ENCODE data around the gene FFAR3.

DNA sequence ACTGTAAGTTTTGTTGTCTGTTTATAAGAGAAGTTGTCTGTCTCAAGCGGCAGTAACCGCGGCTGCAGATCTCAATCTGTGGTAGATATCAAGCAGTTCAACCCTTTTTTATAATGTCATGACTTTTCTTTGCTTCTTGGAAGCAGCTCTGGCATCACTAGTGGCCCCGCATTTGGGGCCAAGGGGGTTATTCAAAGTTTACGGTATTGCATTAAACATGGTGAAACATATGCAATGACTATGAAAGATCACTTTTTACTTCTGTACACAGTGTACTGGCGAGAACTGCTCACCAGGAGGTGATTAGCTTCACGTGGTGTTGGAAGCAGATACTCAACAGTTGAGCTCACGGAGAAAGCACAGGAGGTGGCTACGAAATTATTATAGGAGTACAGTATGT lies 4.6 kb upstream of the FFAR3 start:
- TF ChIP-seq POLR2A (IDR thresholded peaks at IDR 0.05), result no peak
- TF ChIP-seq, protein P1, sequence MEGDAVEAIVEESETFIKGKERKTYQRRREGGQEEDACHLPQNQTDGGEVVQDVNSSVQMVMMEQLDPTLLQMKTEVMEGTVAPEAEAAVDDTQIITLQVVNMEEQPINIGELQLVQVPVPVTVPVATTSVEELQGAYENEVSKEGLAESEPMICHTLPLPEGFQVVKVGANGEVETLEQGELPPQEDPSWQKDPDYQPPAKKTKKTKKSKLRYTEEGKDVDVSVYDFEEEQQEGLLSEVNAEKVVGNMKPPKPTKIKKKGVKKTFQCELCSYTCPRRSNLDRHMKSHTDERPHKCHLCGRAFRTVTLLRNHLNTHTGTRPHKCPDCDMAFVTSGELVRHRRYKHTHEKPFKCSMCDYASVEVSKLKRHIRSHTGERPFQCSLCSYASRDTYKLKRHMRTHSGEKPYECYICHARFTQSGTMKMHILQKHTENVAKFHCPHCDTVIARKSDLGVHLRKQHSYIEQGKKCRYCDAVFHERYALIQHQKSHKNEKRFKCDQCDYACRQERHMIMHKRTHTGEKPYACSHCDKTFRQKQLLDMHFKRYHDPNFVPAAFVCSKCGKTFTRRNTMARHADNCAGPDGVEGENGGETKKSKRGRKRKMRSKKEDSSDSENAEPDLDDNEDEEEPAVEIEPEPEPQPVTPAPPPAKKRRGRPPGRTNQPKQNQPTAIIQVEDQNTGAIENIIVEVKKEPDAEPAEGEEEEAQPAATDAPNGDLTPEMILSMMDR (IDR thresholded peaks at IDR 0.05), result no peak
